ENCODE results near the gene FRYL.

The FRYL gene

GRCh38 chr4:48493452-48494100, 286.5 kb downstream of the FRYL start:
- H2BK120ac ChIP-seq (ENCODE audit: insufficient read depth, low read length, poor library complexity), result no peak overlapping the region
- no peak overlapping the region for H2AFZ ChIP-seq (ENCODE audit: insufficient read depth, low read length, poor library complexity)
- H2BK12ac ChIP-seq (ENCODE audit: low read length), result no peak overlapping the region
- no peak overlapping the region for H3K23ac ChIP-seq (ENCODE audit: low read length)
- DNase-seq, result no peak
- peaks cover 30% of the 10 kb centered on the region for H3K27me3 ChIP-seq (ENCODE audit: insufficient read depth, low read length)
- H3K14ac ChIP-seq (ENCODE audit: low read length), result no peak overlapping the region
- WGBS (ENCODE audit: extremely low coverage, insufficient coverage, insufficient read length), result no CpG with 5 or more reads among the region's 4 CpGs
- peaks cover 0 to 3% of the 10 kb centered on the region in 2 experiments for H3K36me3 ChIP-seq (ENCODE audit: control insufficient read depth in 1 of 2, insufficient read depth in 2 of 2, low read length in 2 of 2)
- no peak overlapping the region for H3K27ac ChIP-seq (ENCODE audit: low read depth, low read length)
- H3K79me2 ChIP-seq (ENCODE audit: control insufficient read depth, insufficient read depth, low read length, poor library complexity), result no peaks in the 10 kb centered on the region
- H3K79me1 ChIP-seq (ENCODE audit: low read length), result no peaks in the 10 kb centered on the region
- H4K12ac ChIP-seq (ENCODE audit: low read depth, low read length), result no peak overlapping the region
- H4K91ac ChIP-seq (ENCODE audit: low read depth, low read length), result no peak overlapping the region
- H2AK5ac ChIP-seq (ENCODE audit: low read length), result no peak overlapping the region
- H3K4me3 ChIP-seq (ENCODE audit: low read depth, low read length), result no peak overlapping the region
- peaks cover 11 to 14% of the 10 kb centered on the region in 2 experiments for H3K4me1 ChIP-seq (ENCODE audit: control insufficient read depth in 1 of 2, insufficient read depth in 2 of 2, low read length in 2 of 2)
- no peak overlapping the region for H3K9ac ChIP-seq (ENCODE audit: low read length)
- no peak overlapping the region for H3K18ac ChIP-seq (ENCODE audit: low read length)
- no peak overlapping the region for H3K4me2 ChIP-seq (ENCODE audit: low read length)
- no peak overlapping the region for H4K8ac ChIP-seq (ENCODE audit: low read depth, low read length)
- no peak overlapping the region for H3K4ac ChIP-seq (ENCODE audit: low read depth, low read length)
- H2BK5ac ChIP-seq (ENCODE audit: low read depth, low read length, poor library complexity), result no peak overlapping the region
- peaks cover 11% of the 10 kb centered on the region for H3K9me3 ChIP-seq (ENCODE audit: insufficient read depth, low read depth, low read length)

GRCh38 chr4:48491514-48492176, 288.4 kb downstream of the FRYL start:
- Histone ChIP-seq H4K8ac (ENCODE audit: low read depth, low read length) (no peak overlapping the region), H3K79me1 (ENCODE audit: low read length) (no peaks in the 10 kb centered on the region), H4K91ac (ENCODE audit: low read depth, low read length) (no peak overlapping the region), H3K9me3 (ENCODE audit: insufficient read depth, low read depth, low read length) (peaks cover 11% of the 10 kb centered on the region), H3K27ac (ENCODE audit: low read depth, low read length) (no peak overlapping the region), H2AFZ (ENCODE audit: insufficient read depth, low read length, poor library complexity) (no peak overlapping the region), H3K4me2 (ENCODE audit: low read length) (peak overlapping the region; percentile 14), H3K18ac (ENCODE audit: low read length) (no peak overlapping the region), H2AK5ac (ENCODE audit: low read length) (no peak overlapping the region), H3K4me1 (ENCODE audit: control insufficient read depth in 1 of 2, insufficient read depth in 2 of 2, low read length in 2 of 2) (peaks cover 11 to 14% of the 10 kb centered on the region in 2 experiments), H3K4ac (ENCODE audit: low read depth, low read length) (no peak overlapping the region), H3K23ac (ENCODE audit: low read length) (no peak overlapping the region), H3K4me3 (ENCODE audit: low read depth, low read length) (peak overlapping the region; percentile 51), H3K9ac (ENCODE audit: low read length) (no peak overlapping the region), H3K79me2 (ENCODE audit: control insufficient read depth, insufficient read depth, low read length, poor library complexity) (no peaks in the 10 kb centered on the region), H3K36me3 (ENCODE audit: control insufficient read depth in 1 of 2, insufficient read depth in 2 of 2, low read length in 2 of 2) (peaks cover 0 to 3% of the 10 kb centered on the region in 2 experiments), H3K27me3 (ENCODE audit: insufficient read depth, low read length) (peaks cover 34% of the 10 kb centered on the region), H2BK120ac (ENCODE audit: insufficient read depth, low read length, poor library complexity) (no peak overlapping the region), H2BK5ac (ENCODE audit: low read depth, low read length, poor library complexity) (no peak overlapping the region), H2BK12ac (ENCODE audit: low read length) (no peak overlapping the region), H3K14ac (ENCODE audit: low read length) (no peak overlapping the region), H4K12ac (ENCODE audit: low read depth, low read length) (no peak overlapping the region)
- DNase-seq, result no peak
- no CpG with 5 or more reads among the region's 23 CpGs for WGBS (ENCODE audit: extremely low coverage, insufficient coverage, insufficient read length)

- Histone ChIP-seq H3K18ac (ENCODE audit: low read length) (no peak overlapping the region), H3K14ac (ENCODE audit: low read length) (peak overlapping the region; percentile 16), H3K79me2 (ENCODE audit: control insufficient read depth, insufficient read depth, low read length, poor library complexity) (no peaks in the 10 kb centered on the region), H3K4me3 (ENCODE audit: low read depth, low read length) (peak overlapping the region; percentile 51), H2BK5ac (ENCODE audit: low read depth, low read length, poor library complexity) (no peak overlapping the region), H3K4me2 (ENCODE audit: low read length) (peak overlapping the region; percentile 14), H3K27ac (ENCODE audit: low read depth, low read length) (no peak overlapping the region), H3K4ac (ENCODE audit: low read depth, low read length) (no peak overlapping the region), H3K36me3 (ENCODE audit: control insufficient read depth in 1 of 2, insufficient read depth in 2 of 2, low read length in 2 of 2) (peaks cover 0 to 2% of the 10 kb centered on the region in 2 experiments), H2BK12ac (ENCODE audit: low read length) (no peak overlapping the region), H3K79me1 (ENCODE audit: low read length) (no peaks in the 10 kb centered on the region), H3K27me3 (ENCODE audit: insufficient read depth, low read length) (peaks cover 34% of the 10 kb centered on the region), H4K91ac (ENCODE audit: low read depth, low read length) (no peak overlapping the region), H4K8ac (ENCODE audit: low read depth, low read length) (peak overlapping the region; percentile 34), H3K9ac (ENCODE audit: low read length) (no peak overlapping the region), H2AFZ (ENCODE audit: insufficient read depth, low read length, poor library complexity) (peak overlapping the region; percentile 95), H4K12ac (ENCODE audit: low read depth, low read length) (peak overlapping the region; percentile 55), H2BK120ac (ENCODE audit: insufficient read depth, low read length, poor library complexity) (no peak overlapping the region), H3K9me3 (ENCODE audit: insufficient read depth, low read depth, low read length) (peaks cover 11% of the 10 kb centered on the region), H3K4me1 (ENCODE audit: control insufficient read depth in 1 of 2, insufficient read depth in 2 of 2, low read length in 2 of 2) (peaks cover 11 to 14% of the 10 kb centered on the region in 2 experiments), H2AK5ac (ENCODE audit: low read length) (no peak overlapping the region), H3K23ac (ENCODE audit: low read length) (no peak overlapping the region)
- no peak for DNase-seq
- WGBS (ENCODE audit: extremely low coverage, insufficient coverage, insufficient read length), result no CpG with 5 or more reads among the region's 104 CpGs
Observed at GRCh38 chr4:48490680-48491513, 289.2 kb downstream of the FRYL start.

GRCh38 chr4:48490012-48490679, 289.9 kb downstream of the FRYL start, which contains the start of gene ZAR1:
ZAR1 (plus strand) TSS chr4:48490252; CDS start chr4:48490292, 40 bp downstream.
- Histone ChIP-seq H4K8ac (ENCODE audit: low read depth, low read length) (peak within 1 kb of the TSS; percentile 34), H3K4me2 (ENCODE audit: low read length) (peak within 1 kb of the TSS; percentile 14), H2BK5ac (ENCODE audit: low read depth, low read length, poor library complexity) (no peak within 1 kb of the TSS), H2BK12ac (ENCODE audit: low read length) (no peak within 1 kb of the TSS), H2AK5ac (ENCODE audit: low read length) (no peak within 1 kb of the TSS), H3K9ac (ENCODE audit: low read length) (no peak within 1 kb of the TSS), H3K79me2 (ENCODE audit: control insufficient read depth, insufficient read depth, low read length, poor library complexity) (no peaks in the 10 kb centered on the region), H3K36me3 (ENCODE audit: control insufficient read depth in 1 of 2, insufficient read depth in 2 of 2, low read length in 2 of 2) (no peaks in the 10 kb centered on the region), H2BK120ac (ENCODE audit: insufficient read depth, low read length, poor library complexity) (no peak within 1 kb of the TSS), H4K12ac (ENCODE audit: low read depth, low read length) (peak within 1 kb of the TSS; percentile 55), H3K4ac (ENCODE audit: low read depth, low read length) (no peak within 1 kb of the TSS), H2AFZ (ENCODE audit: insufficient read depth, low read length, poor library complexity) (peak within 1 kb of the TSS; percentile 95), H3K4me3 (ENCODE audit: low read depth, low read length) (peak within 1 kb of the TSS; percentile 51), H3K23ac (ENCODE audit: low read length) (no peak within 1 kb of the TSS), H3K79me1 (ENCODE audit: low read length) (no peaks in the 10 kb centered on the region), H3K27me3 (ENCODE audit: insufficient read depth, low read length) (peaks cover 34% of the 10 kb centered on the region), H3K4me1 (ENCODE audit: control insufficient read depth in 1 of 2, insufficient read depth in 2 of 2, low read length in 2 of 2) (peaks cover 11 to 14% of the 10 kb centered on the region in 2 experiments), H3K27ac (ENCODE audit: low read depth, low read length) (no peak within 1 kb of the TSS), H3K14ac (ENCODE audit: low read length) (peak within 1 kb of the TSS; percentile 16), H3K9me3 (ENCODE audit: insufficient read depth, low read depth, low read length) (peaks cover 11% of the 10 kb centered on the region), H3K18ac (ENCODE audit: low read length) (peak within 1 kb of the TSS; percentile 44), H4K91ac (ENCODE audit: low read depth, low read length) (no peak within 1 kb of the TSS)
- WGBS (ENCODE audit: extremely low coverage, insufficient coverage, insufficient read length), result no CpG with 5 or more reads among the region's 80 CpGs
- peak; percentile 8 to 19 for DNase-seq

Measured in trophoblast cell (in vitro differentiated cells and primary cell).